ENCODE data around the gene BTF3.

BTF3 gene

GRCh38 chr5:73522989-73523388, 24.7 kb downstream of the BTF3 start:
- no peak for DNase-seq (ENCODE audit: low spot score)

DNA sequence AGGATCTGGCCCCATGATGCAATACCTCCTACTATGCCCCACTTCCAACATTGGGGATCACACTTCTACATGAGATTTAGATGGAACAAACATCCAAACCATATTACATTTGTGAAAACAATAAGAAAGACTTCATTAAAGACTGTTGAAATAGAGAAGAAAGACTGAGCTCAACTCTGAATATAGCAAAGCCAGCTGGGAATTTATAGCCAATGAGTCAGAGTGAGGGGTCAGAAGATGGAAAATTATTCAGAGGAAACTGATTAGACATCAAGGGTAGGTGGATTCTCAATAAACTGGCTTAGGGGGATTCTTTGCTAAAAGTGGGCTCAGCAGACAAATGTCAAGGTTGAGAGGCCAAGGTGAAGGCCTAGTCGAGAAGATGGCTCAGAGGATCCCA, 25.6 kb downstream of the BTF3 start:
- DNase-seq (ENCODE audit: low spot score) = no peak

DNA sequence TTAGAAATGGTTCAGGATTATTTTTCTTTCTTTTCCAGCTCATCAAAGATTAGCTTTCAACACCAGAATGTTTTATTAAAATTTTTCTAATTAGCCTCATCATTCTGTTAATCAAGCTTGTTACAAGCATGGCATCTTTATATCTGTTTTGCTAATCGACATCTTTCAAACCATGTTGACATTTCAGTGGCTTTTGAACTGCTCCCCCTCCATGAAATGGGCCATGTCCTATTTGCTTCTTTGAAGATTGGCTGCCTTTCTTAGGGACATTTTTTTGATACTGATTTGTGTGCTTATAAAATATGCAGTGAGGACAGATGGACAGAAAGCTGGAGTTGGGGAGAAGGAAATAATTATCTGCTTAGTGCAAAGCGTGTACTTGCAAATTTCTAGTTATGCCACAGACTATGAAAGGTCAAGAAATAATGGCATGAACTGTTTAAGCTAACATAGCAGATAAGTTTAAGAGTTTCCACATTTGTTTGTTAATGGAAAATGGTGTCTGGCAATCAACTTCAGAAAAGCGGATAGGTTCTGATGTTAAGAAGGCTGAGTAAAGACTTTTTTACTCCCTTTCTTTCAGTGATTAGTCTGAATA, 27.5 kb downstream of the BTF3 start:
- DNase-seq (ENCODE audit: low spot score) = no peak

DNA sequence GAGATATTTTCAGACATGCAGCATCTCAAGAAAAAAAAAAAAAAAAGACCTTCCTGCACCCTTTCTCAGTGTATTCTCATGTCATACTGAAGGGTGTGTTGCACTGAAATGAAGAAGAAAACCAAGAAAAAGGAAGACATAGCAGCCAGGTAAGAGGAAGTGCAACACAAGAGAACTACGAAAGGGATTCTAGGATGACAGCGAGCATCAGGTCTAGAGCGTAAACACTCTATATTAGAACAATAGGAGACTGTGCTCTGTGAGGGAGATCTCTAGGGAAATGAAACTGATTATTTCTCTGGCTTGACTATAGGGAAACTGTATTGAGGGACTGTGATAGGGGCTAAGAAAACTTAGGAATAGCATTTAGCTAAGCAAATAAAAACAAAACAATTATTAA, 30.0 kb downstream of the BTF3 start:
- DNase-seq (ENCODE audit: low spot score) = no peak

GRCh38 chr5:73529081-73529480, 30.8 kb downstream of the BTF3 start:
- no peak for DNase-seq (ENCODE audit: low spot score)

GRCh38 chr5:73531356-73531755, 33.1 kb downstream of the BTF3 start:
- DNase-seq (ENCODE audit: low spot score) = no peak

DNA sequence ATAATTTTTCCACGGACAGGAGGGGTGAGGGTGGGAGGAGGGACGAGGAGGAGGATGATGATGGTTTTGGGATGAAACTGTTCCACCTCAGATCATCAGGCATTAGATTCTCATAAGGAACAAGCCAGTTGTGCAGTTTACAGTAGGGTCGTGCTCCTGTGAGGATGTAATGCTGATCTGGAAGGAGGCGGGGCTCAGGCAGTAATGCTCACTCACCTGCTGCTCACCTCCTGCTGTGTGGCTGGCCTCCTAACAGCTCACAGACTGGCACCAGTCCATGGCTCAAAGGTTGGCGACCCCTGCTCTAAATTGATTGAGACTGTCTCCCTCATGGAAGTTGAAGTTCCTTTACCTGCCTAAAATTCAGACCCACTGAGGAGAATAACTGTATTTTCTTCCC, 34.0 kb downstream of the BTF3 start:
- no peak for DNase-seq (ENCODE audit: low spot score)

GRCh38 chr5:73534011-73534644, 35.9 kb downstream of the BTF3 start:
- DNase-seq (ENCODE audit: low spot score) = no peak

DNA sequence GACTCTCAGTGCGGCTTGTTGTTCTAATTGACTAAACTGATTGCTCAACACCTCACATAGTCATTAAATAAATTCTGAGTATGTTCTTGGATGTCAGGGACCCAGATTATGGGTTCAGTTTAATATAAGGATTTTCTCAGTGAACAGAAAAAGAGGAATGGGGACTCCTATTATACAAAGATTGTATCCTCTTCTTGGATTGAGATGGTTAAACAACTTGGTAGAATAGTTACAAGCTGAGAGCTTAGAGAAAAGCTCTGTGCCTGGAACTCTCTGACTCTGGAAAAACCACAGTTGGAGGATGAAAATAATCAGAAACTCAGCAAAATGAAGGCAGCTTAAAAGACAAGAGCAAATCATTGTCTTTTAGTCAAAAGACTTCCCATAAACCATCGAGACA, 36.7 kb downstream of the BTF3 start:
- DNase-seq (ENCODE audit: low spot score) = no peak

- DNase-seq (ENCODE audit: low spot score) = no peak
Measured at GRCh38 chr5:73539730-73540129, 41.5 kb downstream of the BTF3 start.

- no peak for DNase-seq (ENCODE audit: low spot score)
Measured at GRCh38 chr5:73540192-73540591, 42.0 kb downstream of the BTF3 start.

- DNase-seq (ENCODE audit: low spot score) = no peak
Measured at GRCh38 chr5:73542020-73542419, 43.8 kb downstream of the BTF3 start.

DNA sequence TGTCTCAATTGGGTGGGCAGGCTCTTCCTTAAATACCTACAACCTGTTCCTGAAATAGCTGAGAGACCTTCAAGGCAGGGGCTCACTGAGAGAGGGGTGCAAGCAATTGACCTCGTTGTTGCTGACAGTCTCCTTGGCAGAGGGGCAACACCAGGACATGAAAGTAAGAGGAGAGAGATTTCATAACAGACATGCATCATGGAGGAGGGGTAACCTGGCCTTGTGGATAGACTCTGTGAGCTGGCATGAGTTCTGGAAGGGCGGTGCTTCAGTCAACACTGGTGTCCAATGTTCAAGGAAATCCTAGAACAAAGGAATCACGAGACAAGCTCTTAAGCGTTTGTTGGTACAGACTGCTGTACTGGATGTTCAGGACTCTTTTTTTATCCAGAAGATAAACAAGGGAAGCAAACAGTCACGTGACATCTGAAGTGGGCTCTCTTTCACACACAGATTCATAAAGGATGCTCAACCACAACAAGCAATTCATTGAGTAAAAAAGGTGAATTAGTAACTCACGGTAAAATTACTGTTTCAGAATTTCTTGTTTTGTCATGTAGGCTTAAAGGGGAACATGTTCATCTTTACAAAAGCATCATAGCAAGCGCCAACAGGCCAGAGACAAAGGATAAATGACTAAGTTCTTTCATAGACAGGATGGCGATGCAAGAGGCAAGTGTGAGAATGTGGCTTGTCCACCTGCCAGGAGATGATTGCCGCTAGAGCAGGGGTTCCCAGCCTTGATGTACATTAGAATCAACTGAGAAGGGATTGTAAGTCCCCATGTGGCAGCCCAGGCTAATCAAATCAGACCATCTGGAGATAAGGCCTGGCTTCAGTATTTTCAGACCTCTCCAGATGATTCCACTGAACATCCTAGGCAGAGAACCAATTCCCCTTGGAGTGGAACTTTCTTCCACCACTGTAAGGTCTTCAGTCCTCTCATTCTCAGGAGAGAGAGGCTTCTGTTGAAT, 46.5 kb downstream of the BTF3 start:
- DNase-seq (ENCODE audit: low spot score) = peak; percentile 74

- DNase-seq (ENCODE audit: low spot score) = no peak
Measured at GRCh38 chr5:73545403-73545779, 47.1 kb downstream of the BTF3 start.

DNA sequence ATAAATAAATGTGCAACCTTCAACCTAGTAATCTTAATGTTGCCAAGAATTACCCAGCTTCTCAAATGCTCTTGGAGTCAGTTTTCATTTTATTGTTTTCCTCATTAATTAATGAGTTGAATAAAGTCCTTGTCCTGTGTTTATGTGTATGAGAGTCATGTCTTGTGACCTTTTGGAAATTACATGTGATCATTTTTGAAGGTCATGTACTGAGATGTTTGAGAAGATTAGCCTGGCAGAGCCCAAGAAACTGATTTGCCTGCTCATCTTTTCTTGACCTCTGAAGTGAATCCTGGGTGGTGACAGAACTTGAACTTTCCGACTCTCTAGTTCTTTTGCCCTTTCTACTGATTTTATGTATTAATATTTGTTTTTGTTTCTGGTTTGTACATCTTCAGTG, 51.8 kb downstream of the BTF3 start:
- no peak for DNase-seq (ENCODE audit: low spot score)

DNA sequence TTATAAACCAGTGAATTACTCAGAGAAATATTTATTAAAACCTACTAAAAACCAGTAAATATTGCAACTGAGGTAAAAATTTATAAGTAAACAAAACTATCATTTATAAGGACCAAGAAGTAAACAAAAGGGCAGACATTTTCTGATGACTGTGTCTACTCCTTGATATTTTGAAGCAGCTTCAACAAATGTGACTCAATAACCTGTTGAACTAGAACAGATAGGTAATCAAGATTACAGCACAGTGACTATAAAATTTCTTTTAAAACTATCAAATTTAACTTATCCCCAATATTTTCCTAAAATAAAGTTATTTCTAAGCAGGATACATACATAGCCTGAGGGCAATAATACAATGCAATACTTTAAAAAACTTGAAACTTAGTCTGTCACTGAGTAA, 54.4 kb downstream of the BTF3 start:
- no peak for DNase-seq (ENCODE audit: low spot score)
